GM10266 (cell line): ENCODE measurements around the gene NPAS1.

Experiments
- DNase-seq: peaks from one replicate; pipeline ENCODE4 v3.0.0; 2012; ENCODE audit errors: extremely low spot score
- TF ChIP-seq, protein P1 (sequence below): IDR thresholded peaks from 2 replicates; pipeline ENCODE4 v1.5.1; 2012; ENCODE audit warnings: mild to moderate bottlenecking, low read depth; ENCODE audit not compliant: control insufficient read depth, insufficient read depth; ENCODE audit errors: missing control alignments

The NPAS1 gene

DNA sequence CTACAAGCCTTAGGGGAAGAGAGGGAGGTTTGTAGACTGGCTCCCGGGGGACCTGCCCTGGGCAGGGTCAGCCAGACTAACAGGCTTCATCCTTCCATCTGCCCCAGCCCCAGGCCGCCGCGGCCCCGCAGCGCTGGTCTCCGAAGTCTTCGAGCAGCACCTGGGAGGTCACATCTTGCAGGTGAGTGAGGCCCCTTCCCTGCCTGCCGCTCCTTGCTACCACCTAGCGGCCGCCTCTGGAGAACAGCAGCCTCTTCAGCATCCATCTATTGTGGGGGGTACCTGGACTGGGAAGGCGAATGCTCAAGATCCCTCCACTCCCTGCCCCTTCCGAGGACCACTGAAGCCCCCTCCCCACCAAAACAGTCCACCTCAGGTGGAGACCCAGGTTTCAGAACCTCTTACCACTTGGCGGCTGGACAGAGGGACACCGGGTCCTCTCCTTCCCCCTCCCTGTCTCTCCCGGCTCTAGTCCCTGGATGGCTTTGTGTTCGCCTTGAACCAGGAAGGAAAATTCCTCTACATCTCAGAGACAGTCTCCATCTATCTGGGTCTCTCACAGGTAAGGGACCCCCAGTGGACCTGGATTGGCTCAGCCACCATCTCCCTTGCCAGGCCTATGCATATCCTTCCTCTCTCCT is 12.7 kb downstream of the NPAS1 start:
- DNase-seq, result peak; percentile 83

DNA sequence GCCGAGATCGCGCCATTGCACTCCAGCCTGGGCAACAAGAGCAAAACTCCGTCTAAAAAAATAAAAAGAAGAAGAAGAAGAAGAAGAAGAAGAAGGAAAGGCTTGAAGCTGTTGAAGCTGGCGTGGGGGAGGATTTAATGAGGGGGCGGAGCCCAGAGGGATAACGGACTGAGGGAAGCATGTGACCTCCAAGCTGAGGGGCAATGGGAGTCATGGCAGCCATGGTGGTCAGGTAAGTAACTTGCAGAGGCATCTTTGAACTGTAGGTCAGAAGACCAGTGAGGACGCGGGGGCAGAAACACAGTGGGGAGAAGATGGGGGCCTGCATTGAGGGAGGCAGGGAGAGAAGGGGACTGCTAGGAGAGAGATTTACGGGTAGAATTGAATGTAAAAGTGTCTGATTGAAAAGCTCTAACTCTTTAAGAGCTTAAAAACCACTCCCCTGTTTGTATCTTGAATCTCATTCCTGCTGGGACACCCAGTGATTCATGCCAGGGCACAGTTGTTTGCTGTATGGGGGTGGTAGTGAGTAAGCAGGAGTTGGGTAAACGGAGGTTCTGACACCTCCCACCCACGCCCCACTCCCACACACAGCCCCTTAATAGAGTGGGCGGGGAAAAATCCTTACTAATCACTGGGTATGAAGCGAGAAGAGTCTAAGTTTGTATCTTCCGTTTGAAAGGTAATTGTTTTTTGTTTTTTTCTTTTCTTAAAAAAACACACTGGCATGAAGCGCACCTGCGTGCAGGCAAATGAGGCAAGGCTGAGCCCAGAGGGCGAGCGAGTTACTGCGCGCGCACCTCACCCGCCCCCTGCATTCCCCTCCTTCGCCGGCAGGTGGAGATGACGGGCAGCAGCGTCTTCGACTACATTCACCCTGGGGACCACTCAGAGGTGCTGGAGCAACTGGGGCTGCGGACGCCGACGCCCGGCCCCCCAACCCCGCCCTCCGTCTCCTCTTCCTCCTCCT is 15.8 kb downstream of the NPAS1 start:
- DNase-seq, result peak; percentile 97

More for the DNA sequence above, 12.7 kb downstream of the NPAS1 start:
- TF ChIP-seq, protein P1, sequence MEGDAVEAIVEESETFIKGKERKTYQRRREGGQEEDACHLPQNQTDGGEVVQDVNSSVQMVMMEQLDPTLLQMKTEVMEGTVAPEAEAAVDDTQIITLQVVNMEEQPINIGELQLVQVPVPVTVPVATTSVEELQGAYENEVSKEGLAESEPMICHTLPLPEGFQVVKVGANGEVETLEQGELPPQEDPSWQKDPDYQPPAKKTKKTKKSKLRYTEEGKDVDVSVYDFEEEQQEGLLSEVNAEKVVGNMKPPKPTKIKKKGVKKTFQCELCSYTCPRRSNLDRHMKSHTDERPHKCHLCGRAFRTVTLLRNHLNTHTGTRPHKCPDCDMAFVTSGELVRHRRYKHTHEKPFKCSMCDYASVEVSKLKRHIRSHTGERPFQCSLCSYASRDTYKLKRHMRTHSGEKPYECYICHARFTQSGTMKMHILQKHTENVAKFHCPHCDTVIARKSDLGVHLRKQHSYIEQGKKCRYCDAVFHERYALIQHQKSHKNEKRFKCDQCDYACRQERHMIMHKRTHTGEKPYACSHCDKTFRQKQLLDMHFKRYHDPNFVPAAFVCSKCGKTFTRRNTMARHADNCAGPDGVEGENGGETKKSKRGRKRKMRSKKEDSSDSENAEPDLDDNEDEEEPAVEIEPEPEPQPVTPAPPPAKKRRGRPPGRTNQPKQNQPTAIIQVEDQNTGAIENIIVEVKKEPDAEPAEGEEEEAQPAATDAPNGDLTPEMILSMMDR, result peak; percentile 92

DNA sequence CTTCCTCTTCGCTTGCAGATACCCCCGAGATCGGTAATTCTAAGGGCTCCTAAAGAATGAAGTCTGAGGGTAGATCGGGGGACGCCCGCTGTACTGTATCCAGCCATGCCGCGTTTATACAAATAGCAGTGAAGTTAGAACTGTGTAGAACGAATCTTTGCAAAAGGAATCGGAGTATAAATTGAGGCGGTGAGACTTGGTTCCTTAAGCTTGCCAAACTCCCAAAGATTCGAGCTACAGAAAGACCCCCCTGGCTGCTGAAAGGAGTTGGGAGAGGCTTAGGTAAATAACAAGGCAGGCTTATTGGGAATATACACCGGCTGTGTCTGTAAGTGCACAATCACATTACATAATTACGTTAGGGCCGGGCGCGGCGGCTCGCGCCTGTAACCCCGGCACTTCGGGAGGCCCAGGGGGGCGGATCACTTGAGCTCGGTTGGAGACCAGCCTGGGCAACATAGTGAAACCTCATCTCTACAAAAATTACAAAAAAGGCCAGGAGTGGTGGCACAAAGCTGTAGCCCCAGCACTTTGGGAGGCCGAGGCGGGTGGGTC is 16.5 kb downstream of the NPAS1 start:
- TF ChIP-seq, protein P1, result no peak
- no peak for DNase-seq

More for the DNA sequence above, 15.8 kb downstream of the NPAS1 start:
- TF ChIP-seq, protein P1, result peak; percentile 97

DNA sequence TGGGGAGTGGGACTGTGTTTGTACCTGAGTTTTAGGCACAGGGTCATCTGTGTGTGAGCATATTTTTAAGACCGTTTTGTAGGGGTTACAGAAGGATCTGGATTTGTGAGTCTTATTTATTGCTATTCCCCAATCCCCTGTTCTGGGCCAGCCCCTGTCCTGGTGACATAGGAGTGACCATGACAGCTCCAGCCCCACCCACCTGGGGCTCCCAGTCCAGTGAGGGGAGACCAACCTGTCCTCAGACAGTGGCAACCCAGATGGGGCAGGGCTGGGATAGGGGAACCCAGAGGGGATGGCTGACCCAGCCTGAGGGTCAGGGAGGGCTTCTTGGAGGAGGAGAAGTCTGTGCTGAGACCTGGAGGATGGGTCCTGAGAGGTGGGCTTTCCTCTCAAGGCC is 18.1 kb downstream of the NPAS1 start:
- DNase-seq, result no peak
- TF ChIP-seq, protein P1, result no peak

DNA sequence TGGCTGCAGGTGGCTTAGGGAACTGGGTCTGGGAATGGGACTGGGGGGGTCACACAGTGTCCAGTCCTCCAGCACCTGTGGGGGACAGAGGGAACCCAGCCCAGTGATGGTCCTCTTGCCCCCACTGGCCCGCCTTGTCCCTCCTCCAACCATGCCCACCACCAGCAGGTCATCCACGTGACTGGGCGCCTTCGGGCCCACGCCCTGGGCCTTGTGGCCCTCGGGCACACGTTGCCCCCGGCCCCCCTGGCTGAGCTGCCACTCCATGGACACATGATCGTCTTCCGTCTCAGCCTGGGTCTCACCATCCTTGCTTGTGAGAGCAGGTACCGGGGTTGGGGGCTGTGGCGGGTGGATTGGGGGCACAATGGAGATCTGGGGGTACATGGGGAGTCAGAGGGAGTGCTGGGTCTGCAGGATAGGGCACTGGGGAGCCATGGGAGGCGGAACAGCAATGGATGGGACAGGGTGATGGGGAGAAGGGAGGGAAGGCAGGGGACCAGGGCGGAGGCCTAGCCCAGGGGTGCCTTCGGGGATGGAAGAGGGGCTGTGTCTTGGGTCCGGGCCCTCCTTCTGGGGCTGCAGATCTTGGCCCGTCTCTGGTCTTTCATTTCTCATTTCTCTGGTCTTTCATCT is 19.7 kb downstream of the NPAS1 start:
- no peak for DNase-seq
- TF ChIP-seq, protein P1, result no peak

DNA sequence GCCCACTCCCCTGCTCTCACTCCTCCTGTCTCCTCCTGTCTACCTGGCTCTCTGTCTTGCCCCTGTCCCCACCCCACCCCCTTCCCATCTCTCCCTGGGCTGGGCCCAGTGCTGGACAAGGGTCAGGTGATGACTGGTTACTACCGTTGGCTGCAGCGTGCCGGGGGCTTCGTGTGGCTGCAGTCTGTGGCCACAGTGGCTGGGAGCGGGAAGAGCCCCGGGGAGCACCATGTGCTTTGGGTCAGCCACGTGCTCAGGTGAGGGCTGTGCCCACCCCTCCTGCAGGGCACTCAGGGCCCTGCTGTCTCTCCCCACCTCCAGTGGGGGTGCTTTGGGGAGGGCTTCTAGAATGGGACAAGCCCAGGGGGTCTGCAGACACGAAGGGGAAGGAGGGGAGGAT is 21.2 kb downstream of the NPAS1 start:
- TF ChIP-seq, protein P1, result no peak
- DNase-seq, result no peak
